ENCODE measurements around the gene FABP3.

Gene FABP3

GRCh38 chr1:31408788-31409318 is 36.0 kb upstream of the FABP3 start:
- TF ChIP-seq CTCF (IDR thresholded peaks at IDR 0.05) = no peak
- H3K36me3 ChIP-seq (ENCODE audit: control insufficient read depth, insufficient read depth, low read length) = no peaks in the 10 kb centered on the region
- H3K4me2 ChIP-seq (ENCODE audit: low read length) = no peak overlapping the region

GRCh38 chr1:31407029-31407626 is 34.3 kb upstream of the FABP3 start:
- Histone ChIP-seq H2AFZ (no peak overlapping the region), H3K27ac (no peak overlapping the region), H3K9me3 (ENCODE audit: control insufficient read depth, low read length) (no peaks in the 10 kb centered on the region), H3K4me2 (ENCODE audit: low read length) (no peak overlapping the region), H3K4me3 (ENCODE audit: low read depth, low read length) (no peak overlapping the region), H3K79me2 (no peaks in the 10 kb centered on the region), H3K36me3 (ENCODE audit: control insufficient read depth, insufficient read depth, low read length) (no peaks in the 10 kb centered on the region), H3K9ac (no peak overlapping the region), H3K27me3 (ENCODE audit: control insufficient read depth, insufficient read depth, low read length) (no peaks in the 10 kb centered on the region), H3K4me1 (no peaks in the 10 kb centered on the region)
- TF ChIP-seq CTCF (IDR thresholded peaks at IDR 0.05) = no peak

More at GRCh38 chr1:31408788-31409318, 36.0 kb upstream of the FABP3 start:
- Histone ChIP-seq H3K9me3 (ENCODE audit: control insufficient read depth, low read length) (no peaks in the 10 kb centered on the region), H3K27me3 (ENCODE audit: control insufficient read depth, insufficient read depth, low read length) (no peaks in the 10 kb centered on the region), H3K9ac (no peak overlapping the region), H3K4me1 (no peaks in the 10 kb centered on the region), H3K4me3 (ENCODE audit: low read depth, low read length) (no peak overlapping the region), H3K27ac (no peak overlapping the region), H3K79me2 (no peaks in the 10 kb centered on the region), H2AFZ (no peak overlapping the region)

GRCh38 chr1:31405578-31406245 is 32.8 kb upstream of the FABP3 start:
- Histone ChIP-seq H3K27ac (no peak overlapping the region), H3K79me2 (no peaks in the 10 kb centered on the region), H3K4me3 (ENCODE audit: low read depth, low read length) (no peak overlapping the region), H3K36me3 (ENCODE audit: control insufficient read depth, insufficient read depth, low read length) (no peaks in the 10 kb centered on the region), H3K4me2 (ENCODE audit: low read length) (no peak overlapping the region), H3K9ac (no peak overlapping the region), H3K4me1 (no peaks in the 10 kb centered on the region), H3K9me3 (ENCODE audit: control insufficient read depth, low read length) (no peaks in the 10 kb centered on the region), H3K27me3 (ENCODE audit: control insufficient read depth, insufficient read depth, low read length) (no peaks in the 10 kb centered on the region), H2AFZ (no peak overlapping the region)
- TF ChIP-seq CTCF (IDR thresholded peaks at IDR 0.05) = no peak

- no peak overlapping the region for H3K9ac ChIP-seq
- H3K36me3 ChIP-seq (ENCODE audit: control insufficient read depth, insufficient read depth, low read length) = no peaks in the 10 kb centered on the region
- no peak overlapping the region for H3K4me3 ChIP-seq (ENCODE audit: low read depth, low read length)
- TF ChIP-seq CTCF (IDR thresholded peaks at IDR 0.05) = no peak
- no peaks in the 10 kb centered on the region for H3K9me3 ChIP-seq (ENCODE audit: control insufficient read depth, low read length)
- no peak overlapping the region for H3K4me2 ChIP-seq (ENCODE audit: low read length)
- H2AFZ ChIP-seq = no peak overlapping the region
- no peaks in the 10 kb centered on the region for H3K79me2 ChIP-seq
- no peaks in the 10 kb centered on the region for H3K27me3 ChIP-seq (ENCODE audit: control insufficient read depth, insufficient read depth, low read length)
- H3K4me1 ChIP-seq = no peaks in the 10 kb centered on the region
- H3K27ac ChIP-seq = no peak overlapping the region
Observed at GRCh38 chr1:31401241-31401640, 28.4 kb upstream of the FABP3 start.

Data from parathyroid adenoma (tissue), 2 donors.